BLaER1 (cell line): Measurements from ENCODE around the gene HSPA12A.

Experiments used
- H3K27ac ChIP-seq: shearing (Covaris generic); formaldehyde crosslinking; 2 replicates; pipeline ENCODE4 v1.8.1; 2022
- H3K27me3 ChIP-seq: shearing (Covaris generic); formaldehyde crosslinking; 2 replicates; pipeline ENCODE4 v1.8.1; 2022
- H3K36me3 ChIP-seq: shearing (Covaris generic); formaldehyde crosslinking; 2 replicates; pipeline ENCODE4 v1.8.1; 2022
- H3K4me1 ChIP-seq: shearing (Covaris generic); formaldehyde crosslinking; 2 replicates; pipeline ENCODE4 v1.8.1; 2022
- H3K4me2 ChIP-seq: shearing (Covaris generic); formaldehyde crosslinking; 2 replicates; pipeline ENCODE4 v1.8.1; 2022
- H3K4me3 ChIP-seq: shearing (Covaris generic); formaldehyde crosslinking; 2 replicates; pipeline ENCODE4 v1.8.1; 2022
- H3K9ac ChIP-seq: shearing (Covaris generic); formaldehyde crosslinking; 2 replicates; pipeline ENCODE4 v1.8.1; 2022
- H3K9me3 ChIP-seq: shearing (Covaris generic); formaldehyde crosslinking; 2 replicates; pipeline ENCODE4 v1.8.1; 2022
- H4K20me1 ChIP-seq: shearing (Covaris generic); formaldehyde crosslinking; 2 replicates; pipeline ENCODE4 v1.8.1; 2022
- Cebpa-rat ChIP-seq: shearing (Covaris generic); IDR thresholded peaks from 2 replicates; pipeline ENCODE4 v1.8.1; 2022

The HSPA12A gene

DNA sequence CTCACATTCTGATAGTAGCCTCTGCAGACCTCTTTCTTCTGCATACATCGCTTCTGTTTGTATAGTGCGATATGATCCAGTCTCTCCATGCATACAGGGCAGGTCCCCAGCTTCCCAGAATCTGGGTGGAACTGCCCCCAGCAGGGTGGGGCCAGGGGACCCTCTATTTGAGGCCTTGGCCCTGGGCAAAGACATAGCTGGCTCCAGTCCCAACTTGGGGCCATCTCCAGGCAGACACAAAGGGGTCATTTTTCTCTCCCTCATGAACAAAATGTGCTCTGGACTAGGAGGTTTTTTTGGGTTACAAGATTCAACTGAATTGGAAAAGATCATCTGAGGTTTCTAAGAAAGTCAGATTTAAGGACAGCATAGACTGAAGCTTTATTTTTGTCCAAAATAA lies 21.1 kb upstream of the HSPA12A start:
- Histone ChIP-seq H3K27me3 (no peaks in the 10 kb centered on the region), H3K9me3 (peaks cover 9% of the 10 kb centered on the region; the same call in 1 of the 2 replicates), H3K9ac (no peak overlapping the region), H3K4me1 (peaks cover 30% of the 10 kb centered on the region), H3K27ac (no peak overlapping the region), H3K4me3 (no peak overlapping the region), H3K4me2 (no peak overlapping the region), H4K20me1 (0 out of 2 replicates have a peak, but pooled peaks cover 5% of the 10 kb centered on the region), H3K36me3 (no peaks in the 10 kb centered on the region)
- no peak for TF ChIP-seq Cebpa-rat

- Histone ChIP-seq H3K9ac (no peak overlapping the region), H3K27me3 (no peaks in the 10 kb centered on the region), H3K36me3 (no peaks in the 10 kb centered on the region), H3K4me3 (no peak overlapping the region), H3K4me2 (no peak overlapping the region), H3K27ac (no peak overlapping the region), H3K9me3 (peaks cover 9% of the 10 kb centered on the region; the same call in 1 of the 2 replicates), H4K20me1 (0 out of 2 replicates have a peak, but pooled peaks cover 4% of the 10 kb centered on the region), H3K4me1 (peaks cover 14% of the 10 kb centered on the region)
- no peak for TF ChIP-seq Cebpa-rat
Measured at GRCh38 chr10:116761883-116762282, 19.5 kb upstream of the HSPA12A start.

- peaks cover 9% of the 10 kb centered on the region; the same call in 1 of the 2 replicates for H3K9me3 ChIP-seq
- no peak overlapping the region for H3K9ac ChIP-seq
- no peaks in the 10 kb centered on the region for H3K36me3 ChIP-seq
- TF ChIP-seq Cebpa-rat: no peak
- no peak overlapping the region for H3K4me3 ChIP-seq
- H3K4me2 ChIP-seq: no peak overlapping the region
- peaks cover 5% of the 10 kb centered on the region for H3K4me1 ChIP-seq
- no peaks in the 10 kb centered on the region for H4K20me1 ChIP-seq
- H3K27me3 ChIP-seq: no peaks in the 10 kb centered on the region
- H3K27ac ChIP-seq: no peak overlapping the region
Measured at GRCh38 chr10:116760919-116761318, 18.6 kb upstream of the HSPA12A start.

DNA sequence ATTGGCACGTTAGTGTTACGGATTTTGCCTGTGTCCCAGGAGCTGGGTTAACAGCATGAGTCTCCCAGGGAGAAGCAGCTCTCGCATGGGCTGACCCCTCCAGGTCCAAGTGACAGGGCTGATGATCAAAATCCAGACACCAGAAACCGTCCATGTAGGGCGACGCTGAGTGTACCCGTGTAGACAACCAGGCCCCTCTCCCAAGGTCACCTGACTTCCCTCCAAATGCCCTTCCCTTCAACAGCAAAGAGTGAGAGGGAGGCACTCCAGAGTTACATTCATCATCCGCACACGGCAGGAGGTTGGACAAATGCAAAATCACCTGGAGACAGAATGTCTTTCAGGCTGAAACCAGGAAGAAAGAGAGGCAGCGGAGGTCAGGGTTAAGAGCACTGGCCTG lies 14.9 kb upstream of the HSPA12A start:
- TF ChIP-seq Cebpa-rat: no peak
- H3K27me3 ChIP-seq: no peaks in the 10 kb centered on the region

GRCh38 chr10:116756277-116756676 lies 13.9 kb upstream of the HSPA12A start:
- no peaks in the 10 kb centered on the region for H4K20me1 ChIP-seq
- TF ChIP-seq Cebpa-rat: no peak
- no peak overlapping the region for H3K9ac ChIP-seq
- no peak overlapping the region for H3K27ac ChIP-seq
- no peaks in the 10 kb centered on the region for H3K27me3 ChIP-seq
- H3K36me3 ChIP-seq: no peaks in the 10 kb centered on the region
- H3K4me2 ChIP-seq: no peak overlapping the region
- H3K9me3 ChIP-seq: no peaks in the 10 kb centered on the region; the same call in 1 of the 2 replicates
- H3K4me1 ChIP-seq: peaks cover 11% of the 10 kb centered on the region
- H3K4me3 ChIP-seq: no peak overlapping the region

More for the DNA sequence above, 14.9 kb upstream of the HSPA12A start:
- no peaks in the 10 kb centered on the region; the same call in 1 of the 2 replicates for H3K9me3 ChIP-seq
- H3K9ac ChIP-seq: no peak overlapping the region
- H3K27ac ChIP-seq: no peak overlapping the region
- H3K4me2 ChIP-seq: no peak overlapping the region
- H3K36me3 ChIP-seq: no peaks in the 10 kb centered on the region
- no peaks in the 10 kb centered on the region for H4K20me1 ChIP-seq
- H3K4me3 ChIP-seq: no peak overlapping the region
- peaks cover 11% of the 10 kb centered on the region for H3K4me1 ChIP-seq

DNA sequence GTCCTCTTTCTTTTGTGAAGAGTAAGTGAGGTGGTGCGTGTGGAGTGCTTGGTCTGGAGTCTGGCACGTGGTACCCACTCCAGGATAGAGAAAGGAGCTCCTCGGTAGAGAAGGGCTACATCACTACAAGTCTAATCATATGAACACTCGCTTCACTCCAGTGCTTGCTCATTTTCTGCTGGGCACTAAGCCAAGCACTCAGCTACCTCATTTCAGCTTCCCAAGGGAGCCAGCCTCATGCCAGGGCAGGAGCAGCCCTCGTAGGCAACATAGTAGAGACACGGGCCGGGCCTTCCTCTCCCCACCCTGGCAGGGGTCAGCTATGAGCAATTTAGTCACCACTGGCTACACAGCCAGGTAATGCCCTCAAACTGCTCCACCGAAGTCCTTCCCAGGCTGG lies 11.4 kb upstream of the HSPA12A start:
- peaks cover 2% of the 10 kb centered on the region for H3K9me3 ChIP-seq
- H3K36me3 ChIP-seq: no peaks in the 10 kb centered on the region
- no peak overlapping the region for H3K9ac ChIP-seq
- TF ChIP-seq Cebpa-rat: no peak
- H3K27ac ChIP-seq: no peak overlapping the region
- H4K20me1 ChIP-seq: no peaks in the 10 kb centered on the region
- H3K4me1 ChIP-seq: peaks cover 11% of the 10 kb centered on the region
- H3K4me3 ChIP-seq: no peak overlapping the region
- peak overlapping the region; percentile 33 for H3K4me2 ChIP-seq
- H3K27me3 ChIP-seq: no peaks in the 10 kb centered on the region

- Histone ChIP-seq H3K9ac (no peak overlapping the region), H4K20me1 (no peaks in the 10 kb centered on the region), H3K27ac (no peak overlapping the region), H3K36me3 (no peaks in the 10 kb centered on the region), H3K9me3 (peaks cover 8% of the 10 kb centered on the region), H3K4me3 (no peak overlapping the region), H3K27me3 (no peaks in the 10 kb centered on the region), H3K4me1 (peaks cover 11% of the 10 kb centered on the region), H3K4me2 (peak overlapping the region; percentile 33)
- TF ChIP-seq Cebpa-rat: no peak
Measured at GRCh38 chr10:116752969-116753665, 10.8 kb upstream of the HSPA12A start.

- no peaks in the 10 kb centered on the region for H3K36me3 ChIP-seq
- H3K27me3 ChIP-seq: no peaks in the 10 kb centered on the region
- no peak for TF ChIP-seq Cebpa-rat
- no peak overlapping the region for H3K4me3 ChIP-seq
- peaks cover 11% of the 10 kb centered on the region for H3K9me3 ChIP-seq
- H3K9ac ChIP-seq: no peak overlapping the region
- no peak overlapping the region for H3K4me2 ChIP-seq
- H3K27ac ChIP-seq: no peak overlapping the region
- H4K20me1 ChIP-seq: no peaks in the 10 kb centered on the region
- peaks cover 11% of the 10 kb centered on the region for H3K4me1 ChIP-seq
Measured at GRCh38 chr10:116752563-116752962, 10.2 kb upstream of the HSPA12A start.

GRCh38 chr10:116748471-116748870 lies 6.1 kb upstream of the HSPA12A start:
- H3K36me3 ChIP-seq: no peaks in the 10 kb centered on the region
- no peak for TF ChIP-seq Cebpa-rat

GRCh38 chr10:116748041-116748440 lies 5.7 kb upstream of the HSPA12A start:
- Histone ChIP-seq H3K27ac (no peak overlapping the region), H3K4me1 (peaks cover 22% of the 10 kb centered on the region), H4K20me1 (0 out of 2 replicates have a peak, but pooled peaks cover 14% of the 10 kb centered on the region), H3K9me3 (peaks cover 11% of the 10 kb centered on the region), H3K4me3 (no peak overlapping the region), H3K9ac (no peak overlapping the region), H3K27me3 (peaks cover 15% of the 10 kb centered on the region), H3K4me2 (no peak overlapping the region), H3K36me3 (no peaks in the 10 kb centered on the region)
- no peak for TF ChIP-seq Cebpa-rat

More at GRCh38 chr10:116748471-116748870, 6.1 kb upstream of the HSPA12A start:
- Histone ChIP-seq H4K20me1 (0 out of 2 replicates have a peak, but pooled peaks cover 10% of the 10 kb centered on the region), H3K9ac (no peak overlapping the region), H3K9me3 (peaks cover 11% of the 10 kb centered on the region), H3K4me3 (no peak overlapping the region), H3K4me2 (no peak overlapping the region), H3K4me1 (peaks cover 23% of the 10 kb centered on the region), H3K27me3 (peaks cover 10% of the 10 kb centered on the region), H3K27ac (no peak overlapping the region)
